ENCODE measurements around the gene SLITRK3. TPM values are rescaled to one million over a fixed set of nuclear protein-coding genes. Genes with fewer than 3 reads are reported as not detected.

SLITRK3 gene
- total RNA-seq, 3 donors from 2014 or later (not counting 1 experiment from before 2014, with no cell fraction given), result not detected

GRCh38 chr3:165196577-165197480 is 645 bp upstream of the SLITRK3 start:
- peaks cover 8% of the 10 kb centered on the region for H3K4me1 ChIP-seq (ENCODE audit: control insufficient read depth, insufficient read depth, low read length)
- H3K4me1 Mint-ChIP-seq, result peaks cover 4 to 5% of the 10 kb centered on the region in 2 donors
- no peak for TF ChIP-seq CTCF (IDR thresholded peaks at IDR 0.05)
- no peaks in the 10 kb centered on the region for H3K36me3 ChIP-seq (ENCODE audit: control insufficient read depth, insufficient read depth, low read length)
- H3K36me3 Mint-ChIP-seq, result peaks cover 7% of the 10 kb centered on the region
- peaks cover 2 to 11% of the 10 kb centered on the region in 2 donors for H3K9me3 Mint-ChIP-seq
- intact Hi-C loops (cut with micrococcal nuclease), result no loop called here
- no peak overlapping the region for H3K4me3 ChIP-seq (ENCODE audit: low read length)
- H3K27me3 ChIP-seq (ENCODE audit: control insufficient read depth, insufficient read depth, low read length), result peaks cover 22% of the 10 kb centered on the region
- no peak overlapping the region for H3K4me3 Mint-ChIP-seq
- H3K27ac ChIP-seq (ENCODE audit: low read length), result no peak overlapping the region
- ATAC-seq (no peak), DNase-seq (no peak)
- peaks cover 29 to 33% of the 10 kb centered on the region in 2 donors for H3K27me3 Mint-ChIP-seq (ENCODE audit: low read depth in 2 of 2)
- WGBS (ENCODE audit: insufficient coverage), result 7% methylated on average over 40 of the region's 50 CpGs
- H3K9me3 ChIP-seq (ENCODE audit: control insufficient read depth, insufficient read depth, low read length), result no peaks in the 10 kb centered on the region
- H3K27ac Mint-ChIP-seq, result no peak overlapping the region

GRCh38 chr3:165195241-165195639 is 944 bp downstream of the SLITRK3 start:
- Histone ChIP-seq H3K4me3 (ENCODE audit: low read length) (no peak overlapping the region), H3K36me3 (ENCODE audit: control insufficient read depth, insufficient read depth, low read length) (no peaks in the 10 kb centered on the region), H3K9me3 (ENCODE audit: control insufficient read depth, insufficient read depth, low read length) (no peaks in the 10 kb centered on the region), H3K4me1 (ENCODE audit: control insufficient read depth, insufficient read depth, low read length) (peaks cover 8% of the 10 kb centered on the region), H3K27ac (ENCODE audit: low read length) (no peak overlapping the region), H3K27me3 (ENCODE audit: control insufficient read depth, insufficient read depth, low read length) (peaks cover 22% of the 10 kb centered on the region)
- Mint-ChIP-seq H3K27me3 (ENCODE audit: low read depth in 2 of 2) (peaks cover 33% of the 10 kb centered on the region in 2 donors), H3K36me3 (peaks cover 7% of the 10 kb centered on the region), H3K4me1 (peaks cover 4 to 5% of the 10 kb centered on the region in 2 donors), H3K27ac (no peak overlapping the region), H3K4me3 (no peak overlapping the region), H3K9me3 (peaks cover 2 to 11% of the 10 kb centered on the region in 2 donors)
- intact Hi-C loops (cut with micrococcal nuclease), result no loop called here
- WGBS (ENCODE audit: insufficient coverage), result 9% methylated on average over 18 of the region's 18 CpGs
- no peak for ATAC-seq
- no peak for TF ChIP-seq CTCF (IDR thresholded peaks at IDR 0.05)
- no peak for DNase-seq

GRCh38 chr3:165194511-165195240 is 1.5 kb downstream of the SLITRK3 start:
- no peak overlapping the region for H3K27ac ChIP-seq (ENCODE audit: low read length)

More at GRCh38 chr3:165194511-165195240, 1.5 kb downstream of the SLITRK3 start:
- Histone ChIP-seq H3K9me3 (ENCODE audit: control insufficient read depth, insufficient read depth, low read length) (no peaks in the 10 kb centered on the region), H3K36me3 (ENCODE audit: control insufficient read depth, insufficient read depth, low read length) (no peaks in the 10 kb centered on the region), H3K27me3 (ENCODE audit: control insufficient read depth, insufficient read depth, low read length) (peaks cover 22% of the 10 kb centered on the region), H3K4me1 (ENCODE audit: control insufficient read depth, insufficient read depth, low read length) (peaks cover 8% of the 10 kb centered on the region), H3K4me3 (ENCODE audit: low read length) (no peak overlapping the region)
- ATAC-seq (no peak), DNase-seq (no peak)
- peaks cover 7% of the 10 kb centered on the region for H3K36me3 Mint-ChIP-seq
- H3K27ac Mint-ChIP-seq, result no peak overlapping the region
- H3K27me3 Mint-ChIP-seq (ENCODE audit: low read depth in 2 of 2), result peaks cover 33% of the 10 kb centered on the region in 2 donors
- TF ChIP-seq CTCF (IDR thresholded peaks at IDR 0.05), result no peak
- WGBS (ENCODE audit: insufficient coverage), result 6% methylated on average over 21 of the region's 22 CpGs
- H3K4me3 Mint-ChIP-seq, result no peak overlapping the region
- intact Hi-C loops (cut with micrococcal nuclease), result no loop called here
- H3K4me1 Mint-ChIP-seq, result peaks cover 4 to 5% of the 10 kb centered on the region in 2 donors
- peaks cover 2 to 11% of the 10 kb centered on the region in 2 donors for H3K9me3 Mint-ChIP-seq
